Ammon's horn (tissue), 1 donor: ENCODE results near the gene FRS3.

Experiments
- DNase-seq: peaks from one replicate; pipeline ENCODE4 v3.0.0-alpha.2; 2016; ENCODE audit warnings: low spot score

Gene FRS3

GRCh38 chr6:41741625-41742490 lies 37.8 kb downstream of the FRS3 start:
- DNase-seq: no peak

DNA sequence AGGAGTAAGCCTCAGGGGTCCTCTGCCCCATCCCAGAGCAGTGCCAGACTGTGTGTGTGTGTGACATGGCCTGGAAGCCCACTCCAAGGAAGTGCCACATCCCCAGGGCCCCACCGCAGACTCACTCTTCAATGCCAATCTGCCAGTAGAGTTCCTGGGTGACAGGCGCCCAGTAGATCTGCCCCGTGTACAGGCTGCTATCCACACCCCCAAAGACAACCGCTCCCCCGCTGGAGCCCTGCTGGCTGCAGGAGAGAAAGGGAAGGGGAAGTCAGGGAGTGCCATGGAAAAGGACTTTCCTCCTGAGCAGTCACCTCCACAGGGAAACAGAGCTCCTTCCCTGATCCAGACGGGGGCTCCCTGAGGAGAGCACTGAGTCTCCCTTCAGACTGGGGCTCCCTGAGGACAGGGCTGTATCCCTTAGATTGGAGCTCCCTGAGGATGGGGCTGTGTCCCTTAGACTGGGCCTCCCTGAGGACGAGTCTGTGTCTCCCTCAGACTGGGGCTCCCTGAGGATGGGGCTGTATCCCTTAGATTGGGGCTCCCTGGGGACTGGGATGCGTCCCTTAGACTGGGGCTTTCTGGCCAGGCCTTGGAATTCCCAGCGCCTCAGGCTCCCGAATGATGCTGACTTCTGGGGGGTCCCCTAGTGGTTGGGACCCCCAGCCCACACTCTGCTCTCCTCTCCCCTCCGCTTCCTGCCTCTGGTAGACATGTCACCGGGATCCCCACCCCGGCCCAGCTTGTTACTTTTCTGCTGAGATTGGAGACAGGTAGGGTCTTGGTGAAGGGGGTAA lies 39.1 kb downstream of the FRS3 start:
- DNase-seq: no peak

DNA sequence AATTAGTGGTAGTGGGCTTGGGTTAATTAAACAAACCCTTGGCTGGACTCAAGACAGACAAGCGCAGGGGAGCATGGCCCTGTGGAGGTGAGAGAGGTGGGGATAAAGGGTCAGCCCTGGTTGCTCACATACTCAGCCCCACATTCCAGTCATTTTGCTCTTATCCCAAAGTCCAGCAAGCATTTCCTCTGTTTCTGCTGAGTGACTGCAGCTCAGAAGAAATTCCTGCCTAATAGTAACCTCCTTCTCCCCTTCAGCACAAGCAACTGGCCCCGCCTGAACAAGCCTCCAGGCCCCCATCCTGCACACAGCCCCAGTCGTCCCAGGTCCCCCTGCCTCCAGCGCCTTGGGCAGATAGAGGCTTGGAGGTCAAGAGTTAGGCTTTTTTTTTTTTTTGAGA lies 40.7 kb downstream of the FRS3 start:
- no peak for DNase-seq

GRCh38 chr6:41737591-41738130 lies 42.0 kb downstream of the FRS3 start:
- no peak for DNase-seq

DNA sequence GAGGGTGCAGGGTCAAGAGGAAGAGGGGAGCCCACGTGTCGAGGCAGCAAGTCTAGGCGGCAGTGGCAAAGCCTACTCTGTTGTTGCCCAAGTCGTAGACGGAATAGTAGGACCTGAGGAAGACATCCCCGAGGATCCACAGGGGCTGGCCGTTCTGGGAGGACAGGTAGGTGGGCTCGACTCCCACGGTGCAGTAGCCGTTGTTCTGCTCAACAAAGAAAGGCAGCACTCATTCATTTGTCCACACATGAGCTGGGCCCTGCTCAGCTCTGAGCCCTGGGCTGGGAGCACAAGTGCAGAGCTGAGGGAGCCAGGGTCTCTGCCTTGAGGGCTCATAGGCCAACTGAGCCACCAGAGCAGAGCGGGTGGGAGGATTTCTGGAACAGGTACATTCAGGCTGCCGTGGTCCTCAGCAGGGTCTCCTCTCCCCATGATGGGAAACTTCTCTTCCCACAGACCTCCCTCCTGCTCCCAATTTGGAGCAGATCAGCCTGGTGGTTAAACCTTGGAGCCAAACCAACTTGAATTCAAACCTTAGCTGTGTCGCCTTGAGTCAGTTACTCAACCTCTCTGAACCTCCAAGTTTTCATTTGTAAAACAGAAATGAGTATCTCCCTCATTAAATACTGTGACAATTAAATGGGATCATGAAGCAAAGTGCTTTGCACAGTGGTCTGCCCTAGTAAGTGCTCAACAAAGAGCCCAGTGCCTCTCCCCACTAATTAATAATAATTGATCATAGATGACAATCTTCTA lies 42.7 kb downstream of the FRS3 start:
- DNase-seq: no peak

DNA sequence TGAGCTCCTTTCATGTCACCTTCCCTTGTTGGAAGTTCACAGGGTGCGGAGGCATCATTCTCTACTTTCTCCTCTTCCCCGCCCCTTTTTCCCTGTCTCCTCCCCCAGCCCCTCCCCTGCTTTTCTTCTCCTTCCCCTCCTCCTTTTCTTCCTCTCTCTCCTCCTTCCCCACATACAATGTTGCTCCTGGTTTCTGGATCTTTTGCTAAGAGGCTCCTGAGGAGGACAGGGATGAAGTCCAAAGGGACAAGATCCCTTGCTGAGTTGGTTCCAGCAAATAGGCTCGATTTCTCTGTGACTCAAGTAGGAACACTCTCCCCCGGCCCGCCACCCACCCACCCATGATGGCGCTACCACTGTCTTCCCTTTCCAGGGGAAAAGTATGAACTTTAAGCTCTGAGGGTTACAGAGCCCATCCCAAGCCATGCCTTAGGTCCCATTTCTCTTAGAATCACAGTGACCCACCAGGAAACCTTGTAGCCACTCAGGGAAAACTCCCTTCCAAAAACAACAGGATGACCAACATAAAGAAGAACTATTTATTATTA lies 43.4 kb downstream of the FRS3 start:
- DNase-seq: no peak

- DNase-seq: peak; percentile 96
Observed at GRCh38 chr6:41735427-41736185, 44.1 kb downstream of the FRS3 start, which contains the start of gene TFEB. TFEB (minus strand) TSS chr6:41735608; CDS start chr6:41691213, 44,395 bp downstream.

DNA sequence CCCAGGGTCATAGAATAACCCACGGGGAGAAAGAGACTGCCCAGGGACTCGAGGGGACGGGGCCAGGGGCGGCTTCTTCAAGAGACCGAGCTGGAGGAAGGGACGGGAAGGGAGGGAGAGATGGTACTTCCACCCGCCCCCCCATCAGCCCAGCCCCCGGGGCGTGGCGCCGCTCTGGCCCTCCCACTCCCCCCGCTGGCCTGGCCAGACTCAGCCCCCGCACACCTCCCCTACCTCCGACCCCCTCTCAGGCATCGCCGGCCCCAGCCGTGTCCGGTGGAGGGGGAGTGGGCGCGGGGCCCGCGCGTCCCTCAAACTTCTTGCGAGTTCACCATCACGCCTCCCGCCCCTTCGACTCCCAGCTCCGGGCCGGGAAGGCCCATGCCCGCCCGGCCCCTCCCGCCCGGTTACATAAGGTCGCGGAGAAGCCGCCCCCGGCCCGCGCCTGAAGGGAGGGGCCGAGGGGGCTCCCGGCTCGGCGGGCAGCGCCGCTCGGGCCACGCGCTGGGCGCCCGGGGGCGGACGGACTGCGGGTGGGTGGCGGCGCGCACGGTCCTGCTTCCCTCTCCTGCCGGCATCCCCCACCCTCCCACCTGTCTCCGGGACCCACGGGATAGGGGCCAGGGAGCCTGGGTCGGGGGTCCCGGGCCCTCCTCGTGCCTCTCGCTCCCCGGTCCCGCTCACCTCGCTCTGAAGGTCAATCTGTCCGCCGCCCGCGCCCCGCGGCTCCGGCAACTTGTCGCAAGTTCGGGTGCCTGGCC lies 44.9 kb downstream of the FRS3 start:
- DNase-seq: peak; percentile 95

GRCh38 chr6:41733707-41734665 lies 45.7 kb downstream of the FRS3 start:
- peak; percentile 92 for DNase-seq

DNA sequence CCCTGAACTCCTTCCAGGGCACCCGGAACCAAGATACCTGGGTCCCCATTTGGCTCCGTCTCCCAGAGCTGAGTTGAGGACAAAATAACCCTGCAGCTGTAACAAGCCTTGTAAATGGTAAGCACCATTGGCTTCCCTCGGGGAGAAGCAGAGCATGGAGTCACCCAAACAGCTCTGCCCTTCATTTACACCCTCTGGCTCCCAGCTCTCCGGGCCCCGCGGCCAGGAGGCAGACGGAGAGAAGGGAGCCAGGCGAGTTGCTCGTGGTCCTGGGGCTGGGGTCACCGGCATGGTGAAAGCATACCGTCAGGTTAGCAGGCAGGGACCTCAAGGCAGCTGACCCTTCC lies 46.4 kb downstream of the FRS3 start:
- DNase-seq: no peak

DNA sequence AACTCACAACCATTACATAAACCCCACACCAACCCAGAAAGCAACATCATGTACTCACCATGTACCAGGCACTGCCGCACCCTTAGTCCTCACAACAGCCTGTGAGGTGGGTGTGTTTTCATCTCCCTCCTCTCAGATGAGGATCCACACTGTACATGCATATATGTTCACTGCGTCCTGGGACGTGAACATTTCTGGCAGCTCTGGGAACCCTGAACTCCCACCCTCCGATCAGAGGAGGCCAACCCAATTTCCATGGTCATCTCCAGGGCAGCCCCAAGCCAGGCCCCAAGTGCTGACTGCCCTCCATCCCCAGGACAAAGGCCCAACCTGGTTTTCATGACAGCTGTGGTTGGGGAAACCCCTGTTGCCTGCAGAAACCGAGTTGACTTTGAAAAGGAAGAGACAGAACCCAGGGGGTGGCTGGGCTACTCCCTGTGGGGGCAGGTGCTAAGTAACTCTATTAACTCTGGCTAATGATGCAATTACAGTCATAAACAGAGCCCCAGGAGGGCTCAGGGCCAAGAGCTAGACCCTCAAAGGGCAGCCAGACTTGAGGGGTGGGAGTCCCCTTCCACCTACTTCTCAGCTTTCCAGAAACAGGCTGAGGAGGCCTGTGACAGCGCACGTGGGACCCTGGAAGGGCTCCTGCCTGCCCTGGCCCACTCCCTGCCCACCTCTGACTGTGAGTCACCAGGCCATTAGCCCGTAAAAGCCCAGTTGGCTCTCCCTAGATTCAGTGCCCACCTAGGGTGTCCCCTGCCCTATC lies 46.9 kb downstream of the FRS3 start:
- peak; percentile 81 for DNase-seq

- DNase-seq: no peak
Observed at GRCh38 chr6:41732149-41732548, 47.6 kb downstream of the FRS3 start.

DNA sequence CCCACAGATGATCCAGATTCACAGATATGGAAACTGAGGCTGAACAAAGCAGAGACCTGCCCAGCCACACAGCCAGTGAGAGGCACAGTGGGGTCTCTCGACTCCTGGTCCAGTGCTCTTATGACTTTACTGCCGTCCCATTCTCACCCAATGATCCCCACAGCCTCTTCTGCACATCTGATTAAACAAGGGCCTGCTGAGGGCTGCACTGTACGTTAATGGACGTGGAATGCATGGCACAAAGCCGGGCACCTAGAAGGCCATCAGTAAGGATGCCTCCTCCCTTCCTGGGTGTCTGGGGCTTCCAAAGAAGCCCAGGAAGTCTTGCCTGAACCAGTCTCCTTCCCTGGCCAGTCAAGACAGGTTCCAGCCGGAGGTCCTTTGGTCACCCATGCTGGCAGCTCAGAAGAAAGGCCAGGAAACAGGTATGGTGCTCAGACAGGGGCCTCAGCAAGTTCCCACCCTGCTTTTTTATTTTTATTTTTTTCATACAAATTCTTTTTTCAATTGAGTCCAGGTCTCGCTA lies 48.1 kb downstream of the FRS3 start:
- DNase-seq: no peak

DNA sequence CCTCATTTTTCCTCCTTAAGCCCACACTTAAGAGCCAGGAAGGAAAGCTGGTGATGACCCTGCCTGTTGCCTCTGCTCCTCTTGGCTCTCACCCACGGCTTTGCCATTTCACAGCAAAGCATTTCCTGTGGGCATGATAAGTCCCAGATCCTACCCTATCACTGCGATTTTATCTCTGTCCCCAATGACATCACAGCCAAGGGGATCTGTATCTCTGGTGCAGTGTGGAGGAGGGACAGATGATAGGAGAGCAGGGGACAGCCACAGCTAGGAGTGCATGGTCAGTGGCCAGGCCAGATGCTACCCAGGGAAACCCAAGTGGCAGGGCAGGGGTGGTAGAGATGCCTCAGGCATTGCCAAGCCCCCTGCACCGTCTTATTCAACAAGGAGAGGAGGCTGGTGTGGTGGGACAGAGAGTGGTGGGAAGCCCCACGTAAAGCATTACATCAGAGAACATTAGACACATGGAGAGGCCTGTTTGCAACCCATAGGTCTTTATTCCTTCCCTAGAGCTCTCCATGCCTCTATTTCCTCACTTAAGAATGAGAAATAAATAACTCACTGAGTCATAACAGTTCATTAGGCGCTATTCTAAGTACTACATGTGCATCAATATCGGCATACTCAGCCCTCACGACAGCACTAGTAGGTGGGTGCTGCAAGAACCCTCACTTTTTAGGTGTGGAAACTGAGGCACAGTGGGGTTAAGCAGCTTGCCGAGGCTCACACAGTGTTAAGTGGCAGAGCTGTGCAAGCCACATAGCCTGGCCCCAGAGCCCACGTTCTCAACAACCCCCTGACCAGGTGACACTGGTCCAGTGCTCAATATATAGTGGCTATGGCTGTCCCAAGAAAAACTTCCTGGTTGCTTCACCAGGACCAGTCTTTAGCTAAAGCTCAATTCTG lies 48.9 kb downstream of the FRS3 start:
- DNase-seq: peak; percentile 52

- DNase-seq: no peak
Observed at GRCh38 chr6:41729624-41730023, 50.1 kb downstream of the FRS3 start.

- no peak for DNase-seq
Observed at GRCh38 chr6:41728954-41729353, 50.7 kb downstream of the FRS3 start.
